HG03442 (cell line): ENCODE measurements around the gene ATG3.
A peak's percentile ranks its signal among the peaks of the same experiment; 100 is the strongest.
"Not testable (repeated sequence)": the region's sequence is repeated elsewhere in the genome, so short reads cannot be mapped to it uniquely, and the experiment has no call there.

Experiments used
- ATAC-seq: cut with Tn5 transposase; IDR thresholded peaks from one replicate; pipeline ENCODE4 v1.9.1; 2021; ENCODE audit warnings: mild to moderate bottlenecking, moderate library complexity; ENCODE audit not compliant: unreplicated experiment

The ATG3 gene

GRCh38 chr3:112503304-112503972 lies 58.3 kb downstream of the ATG3 start:
- no peak for ATAC-seq

GRCh38 chr3:112500621-112501020 lies 61.1 kb downstream of the ATG3 start:
- no peak for ATAC-seq

GRCh38 chr3:112498914-112499711 lies 62.6 kb downstream of the ATG3 start, which contains the start of gene BTLA:
TSS of gene BTLA (minus strand) at chr3:112499472. CDS start at chr3:112499358, 114 bp downstream.
- peak; percentile 45 for ATAC-seq

GRCh38 chr3:112497897-112498548 lies 63.7 kb downstream of the ATG3 start:
- no peak for ATAC-seq

- ATAC-seq = no peak
Observed at GRCh38 chr3:112496366-112497067, 65.2 kb downstream of the ATG3 start.

GRCh38 chr3:112494448-112494767 lies 67.4 kb downstream of the ATG3 start:
- ATAC-seq = not testable (repeated sequence)

GRCh38 chr3:112492124-112492523 lies 69.6 kb downstream of the ATG3 start:
- ATAC-seq = no peak

- ATAC-seq = no peak
Observed at GRCh38 chr3:112491373-112491772, 70.4 kb downstream of the ATG3 start.

GRCh38 chr3:112489674-112490479 lies 71.9 kb downstream of the ATG3 start:
- peak; percentile 62 for ATAC-seq

GRCh38 chr3:112486811-112487505 lies 74.8 kb downstream of the ATG3 start:
- no peak for ATAC-seq

GRCh38 chr3:112484352-112484751 lies 77.4 kb downstream of the ATG3 start:
- no peak for ATAC-seq

- ATAC-seq = no peak
Observed at GRCh38 chr3:112482675-112483074, 79.1 kb downstream of the ATG3 start.
